ENCODE results near the gene DRD2. TPM values are rescaled to one million over a fixed set of nuclear protein-coding genes. Genes with fewer than 3 reads are reported as not detected.

The DRD2 gene
- total and polyA plus RNA-seq, 2 donors (not counting 3 experiments of a cell fraction or from before 2014, with no cell fraction given): not detected

- dilution Hi-C loops (cut with MboI; ENCODE audit: extremely low pct_ligation_motif_present, low sequenced_read_pairs): no loop called here
- H3K9me1 ChIP-seq (replicated peaks; ENCODE audit: control insufficient read depth, extremely low read depth, insufficient read depth, low read length): no peaks in the 10 kb centered on the region
- ChIA-PET POLR2A (no interaction called here), CTCF (no interaction called here)
- H4K20me1 ChIP-seq (replicated peaks; ENCODE audit: control insufficient read depth, extremely low read depth, insufficient read depth, low read length): no peaks in the 10 kb centered on the region
- H3K9ac ChIP-seq (replicated peaks; ENCODE audit: extremely low read depth, insufficient read depth, low read length): no peak overlapping the region
- TF ChIP-seq, protein P1, sequence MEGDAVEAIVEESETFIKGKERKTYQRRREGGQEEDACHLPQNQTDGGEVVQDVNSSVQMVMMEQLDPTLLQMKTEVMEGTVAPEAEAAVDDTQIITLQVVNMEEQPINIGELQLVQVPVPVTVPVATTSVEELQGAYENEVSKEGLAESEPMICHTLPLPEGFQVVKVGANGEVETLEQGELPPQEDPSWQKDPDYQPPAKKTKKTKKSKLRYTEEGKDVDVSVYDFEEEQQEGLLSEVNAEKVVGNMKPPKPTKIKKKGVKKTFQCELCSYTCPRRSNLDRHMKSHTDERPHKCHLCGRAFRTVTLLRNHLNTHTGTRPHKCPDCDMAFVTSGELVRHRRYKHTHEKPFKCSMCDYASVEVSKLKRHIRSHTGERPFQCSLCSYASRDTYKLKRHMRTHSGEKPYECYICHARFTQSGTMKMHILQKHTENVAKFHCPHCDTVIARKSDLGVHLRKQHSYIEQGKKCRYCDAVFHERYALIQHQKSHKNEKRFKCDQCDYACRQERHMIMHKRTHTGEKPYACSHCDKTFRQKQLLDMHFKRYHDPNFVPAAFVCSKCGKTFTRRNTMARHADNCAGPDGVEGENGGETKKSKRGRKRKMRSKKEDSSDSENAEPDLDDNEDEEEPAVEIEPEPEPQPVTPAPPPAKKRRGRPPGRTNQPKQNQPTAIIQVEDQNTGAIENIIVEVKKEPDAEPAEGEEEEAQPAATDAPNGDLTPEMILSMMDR (IDR thresholded peaks at IDR 0.05; ENCODE audit: extremely low read depth in 1 of 2, insufficient read depth in 1 of 2, low read depth in 1 of 2, low read length in 2 of 2): no peak
- TF ChIP-seq JUN (IDR thresholded peaks at IDR 0.05; ENCODE audit: borderline replicate concordance, insufficient read depth, insufficient read length, low read depth): no peak
- no peak for TF ChIP-seq EZH2 (IDR thresholded peaks at IDR 0.05; ENCODE audit: borderline replicate concordance, low read depth, low read length, severe bottlenecking)
- TF ChIP-seq, protein P2, sequence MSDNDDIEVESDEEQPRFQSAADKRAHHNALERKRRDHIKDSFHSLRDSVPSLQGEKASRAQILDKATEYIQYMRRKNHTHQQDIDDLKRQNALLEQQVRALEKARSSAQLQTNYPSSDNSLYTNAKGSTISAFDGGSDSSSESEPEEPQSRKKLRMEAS (IDR thresholded peaks at IDR 0.05; ENCODE audit: insufficient read depth, insufficient read length): no peak
- no peak for TF ChIP-seq MYC (IDR thresholded peaks at IDR 0.05; ENCODE audit: low read depth, low read length)
- TF ChIP-seq GATA2 (IDR thresholded peaks at IDR 0.05; ENCODE audit: insufficient read depth, insufficient read length, low read depth, low read length): no peak
- no peak for TF ChIP-seq POLR2AphosphoS5 (IDR thresholded peaks at IDR 0.05; ENCODE audit: insufficient read depth, low read depth, low read length)
- no peak for TF ChIP-seq FOS (IDR thresholded peaks at IDR 0.05; ENCODE audit: borderline replicate concordance, insufficient read depth, low read length)
- TF ChIP-seq POLR2A (IDR thresholded peaks at IDR 0.05; ENCODE audit: low read depth, low read length): no peak
- H3K4me2 ChIP-seq (ENCODE audit: insufficient read depth, low read length): no peak overlapping the region
- H3K9me3 ChIP-seq (replicated peaks; ENCODE audit: control insufficient read depth, insufficient read depth, low read length): no peaks in the 10 kb centered on the region
- intact Hi-C loops (cut with micrococcal nuclease): no loop called here
- H3K4me1 ChIP-seq (ENCODE audit: control insufficient read depth, extremely low read depth, insufficient read depth, low read length): peaks cover 2% of the 10 kb centered on the region
- H3K36me3 ChIP-seq (ENCODE audit: control insufficient read depth in 2 of 2, extremely low read depth in 1 of 2, insufficient read depth in 2 of 2, low read length in 2 of 2): no peaks in the 10 kb centered on the region
- H3K27ac ChIP-seq (ENCODE audit: insufficient read depth, low read depth, low read length): no peak overlapping the region
- BruUV-seq (replicated peaks): no TSS peak
- peaks cover 0 to 3% of the 10 kb centered on the region in 2 experiments for H3K27me3 ChIP-seq (ENCODE audit: control insufficient read depth in 2 of 2, insufficient read depth in 2 of 2, low read length in 2 of 2)
- no peak overlapping the region for H3K4me3 ChIP-seq (replicated peaks in 1 of 3; ENCODE audit: insufficient read depth in 1 of 3, low read depth in 1 of 3, low read length in 3 of 3)
- DNase-seq (ENCODE audit: low read depth, low spot score) (no peak), FAIRE-seq (no peak)
- no peaks in the 10 kb centered on the region for H3K79me2 ChIP-seq (ENCODE audit: control insufficient read depth, insufficient read depth, low read length)
- H2AFZ ChIP-seq (ENCODE audit: low read depth, low read length): no peak overlapping the region
These were observed 96.5 kb downstream of the DRD2 start for GRCh38 chr11:113378692-113379091.

Measured in endothelial cell of umbilical vein (primary cell).